Rectal smooth muscle tissue (tissue), 1 donor: ENCODE data around the gene ST3GAL5.

ENCODE experiments used
- H3K27ac ChIP-seq: one replicate; pipeline ENCODE4 v1.7.0; 2013; ENCODE audit warnings: low read depth, low read length, inconsistent platforms
- H3K27me3 ChIP-seq: one replicate; pipeline ENCODE4 v1.7.0; 2013; ENCODE audit warnings: low read length; ENCODE audit not compliant: control insufficient read depth, insufficient read depth
- H3K36me3 ChIP-seq: one replicate; pipeline ENCODE4 v1.7.0; 2013; ENCODE audit warnings: low read length; ENCODE audit not compliant: control insufficient read depth, insufficient read depth
- H3K4me1 ChIP-seq: one replicate; pipeline ENCODE4 v1.7.0; 2013; ENCODE audit warnings: low read length; ENCODE audit not compliant: control insufficient read depth, insufficient read depth
- H3K4me3 ChIP-seq: one replicate; pipeline ENCODE4 v1.7.0; 2013; ENCODE audit warnings: low read length
- H3K9ac ChIP-seq: one replicate; pipeline ENCODE4 v1.7.0; 2013; ENCODE audit warnings: low read length

The ST3GAL5 gene

GRCh38 chr2:85811180-85812093 is 77.4 kb downstream of the ST3GAL5 start:
- no peak overlapping the region for H3K9ac ChIP-seq
- no peaks in the 10 kb centered on the region for H3K36me3 ChIP-seq
- H3K27ac ChIP-seq, result no peak overlapping the region
- H3K27me3 ChIP-seq, result no peaks in the 10 kb centered on the region
- H3K4me1 ChIP-seq, result peaks cover 2% of the 10 kb centered on the region
- no peak overlapping the region for H3K4me3 ChIP-seq

GRCh38 chr2:85810371-85811179 is 78.2 kb downstream of the ST3GAL5 start:
- H3K4me1 ChIP-seq, result peaks cover 2% of the 10 kb centered on the region

GRCh38 chr2:85807756-85808155 is 81.0 kb downstream of the ST3GAL5 start:
- Histone ChIP-seq H3K9ac (no peak overlapping the region), H3K27ac (no peak overlapping the region), H3K4me3 (no peak overlapping the region), H3K36me3 (no peaks in the 10 kb centered on the region), H3K4me1 (peaks cover 2% of the 10 kb centered on the region), H3K27me3 (no peaks in the 10 kb centered on the region)

More at GRCh38 chr2:85810371-85811179, 78.2 kb downstream of the ST3GAL5 start:
- no peaks in the 10 kb centered on the region for H3K27me3 ChIP-seq
- no peak overlapping the region for H3K4me3 ChIP-seq
- no peak overlapping the region for H3K27ac ChIP-seq
- no peaks in the 10 kb centered on the region for H3K36me3 ChIP-seq
- H3K9ac ChIP-seq, result no peak overlapping the region

GRCh38 chr2:85806358-85807118 is 82.3 kb downstream of the ST3GAL5 start:
- no peaks in the 10 kb centered on the region for H3K27me3 ChIP-seq
- H3K27ac ChIP-seq, result no peak overlapping the region
- no peak overlapping the region for H3K9ac ChIP-seq
- H3K36me3 ChIP-seq, result no peaks in the 10 kb centered on the region
- no peak overlapping the region for H3K4me3 ChIP-seq
- peaks cover 2% of the 10 kb centered on the region for H3K4me1 ChIP-seq

GRCh38 chr2:85804583-85804982 is 84.2 kb downstream of the ST3GAL5 start:
- H3K27me3 ChIP-seq, result no peaks in the 10 kb centered on the region
- no peak overlapping the region for H3K27ac ChIP-seq
- no peak overlapping the region for H3K9ac ChIP-seq
- H3K4me3 ChIP-seq, result no peak overlapping the region
- H3K36me3 ChIP-seq, result no peaks in the 10 kb centered on the region
- no peaks in the 10 kb centered on the region for H3K4me1 ChIP-seq

- Histone ChIP-seq H3K9ac (no peak overlapping the region), H3K27me3 (no peaks in the 10 kb centered on the region), H3K4me3 (no peak overlapping the region), H3K36me3 (no peaks in the 10 kb centered on the region), H3K4me1 (no peaks in the 10 kb centered on the region), H3K27ac (no peak overlapping the region)
Measured at GRCh38 chr2:85803704-85804425, 84.9 kb downstream of the ST3GAL5 start.

GRCh38 chr2:85802354-85803103 is 86.3 kb downstream of the ST3GAL5 start:
- Histone ChIP-seq H3K27ac (no peak overlapping the region), H3K4me1 (no peaks in the 10 kb centered on the region), H3K27me3 (no peaks in the 10 kb centered on the region), H3K36me3 (no peaks in the 10 kb centered on the region), H3K9ac (no peak overlapping the region), H3K4me3 (no peak overlapping the region)

- Histone ChIP-seq H3K9ac (no peak overlapping the region), H3K27ac (no peak overlapping the region), H3K4me1 (peaks cover 1% of the 10 kb centered on the region), H3K36me3 (no peaks in the 10 kb centered on the region), H3K4me3 (no peak overlapping the region), H3K27me3 (no peaks in the 10 kb centered on the region)
Measured at GRCh38 chr2:85801871-85802270, 86.9 kb downstream of the ST3GAL5 start.

GRCh38 chr2:85800586-85800985 is 88.2 kb downstream of the ST3GAL5 start:
- no peak overlapping the region for H3K4me3 ChIP-seq
- H3K27me3 ChIP-seq, result no peaks in the 10 kb centered on the region
- H3K36me3 ChIP-seq, result no peaks in the 10 kb centered on the region
- no peak overlapping the region for H3K27ac ChIP-seq
- peaks cover 14% of the 10 kb centered on the region for H3K4me1 ChIP-seq
- H3K9ac ChIP-seq, result no peak overlapping the region

GRCh38 chr2:85799215-85799956 is 89.4 kb downstream of the ST3GAL5 start:
- H3K27me3 ChIP-seq, result no peaks in the 10 kb centered on the region
- no peaks in the 10 kb centered on the region for H3K36me3 ChIP-seq
- H3K9ac ChIP-seq, result no peak overlapping the region
- no peak overlapping the region for H3K4me3 ChIP-seq
- no peak overlapping the region for H3K27ac ChIP-seq
- peaks cover 14% of the 10 kb centered on the region for H3K4me1 ChIP-seq

GRCh38 chr2:85797921-85798320 is 90.9 kb downstream of the ST3GAL5 start:
- Histone ChIP-seq H3K4me1 (peaks cover 14% of the 10 kb centered on the region), H3K4me3 (no peak overlapping the region), H3K27ac (no peak overlapping the region)

More at GRCh38 chr2:85797921-85798320, 90.9 kb downstream of the ST3GAL5 start:
- Histone ChIP-seq H3K27me3 (no peaks in the 10 kb centered on the region), H3K36me3 (no peaks in the 10 kb centered on the region), H3K9ac (no peak overlapping the region)
